ENCODE measurements around the gene LRIG2. TPM values are rescaled to one million over a fixed set of nuclear protein-coding genes. Genes with fewer than 3 reads are reported as not detected.
"Not testable (repeated sequence)": the region's sequence is repeated elsewhere in the genome, so short reads cannot be mapped to it uniquely, and the experiment has no call there.

The LRIG2 gene
- total RNA-seq, 2 experiments from 2014 or later = 7.1 to 10.2 TPM

DNA sequence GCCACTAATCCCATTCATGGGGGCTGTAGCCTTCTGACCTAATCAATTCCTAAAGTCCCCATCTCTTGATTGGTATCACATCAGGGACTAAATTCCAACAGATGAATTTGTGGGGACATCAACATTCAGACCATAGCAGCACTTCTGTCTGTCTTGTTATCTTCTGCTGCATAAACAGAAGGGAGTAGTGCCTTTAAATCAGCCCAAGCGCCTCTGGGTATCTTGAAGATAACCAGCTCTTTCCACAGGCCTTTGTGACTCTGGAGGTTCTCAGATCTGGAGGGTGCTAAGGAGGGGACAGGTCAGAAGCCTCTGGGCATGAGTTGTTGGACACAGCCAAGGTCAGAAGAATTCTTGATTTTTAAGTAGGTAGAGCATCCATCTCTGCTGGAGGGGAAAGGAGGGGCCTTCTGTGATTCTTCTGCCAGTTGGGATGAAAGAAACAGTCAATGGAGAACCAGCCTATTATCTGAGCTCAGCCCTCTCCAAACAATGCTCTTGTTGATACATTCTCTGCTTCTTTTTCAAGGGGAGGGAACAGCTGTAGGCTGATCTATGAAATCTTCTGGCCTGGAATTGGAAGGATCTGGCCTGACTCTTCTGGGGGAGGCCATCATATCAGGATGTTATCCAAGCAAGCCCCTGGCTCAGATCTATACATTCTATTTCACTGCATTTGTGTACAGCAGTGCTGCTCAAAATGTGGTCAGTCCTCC lies 31.3 kb upstream of the LRIG2 start:
- H3K27ac Mint-ChIP-seq = no peak overlapping the region

DNA sequence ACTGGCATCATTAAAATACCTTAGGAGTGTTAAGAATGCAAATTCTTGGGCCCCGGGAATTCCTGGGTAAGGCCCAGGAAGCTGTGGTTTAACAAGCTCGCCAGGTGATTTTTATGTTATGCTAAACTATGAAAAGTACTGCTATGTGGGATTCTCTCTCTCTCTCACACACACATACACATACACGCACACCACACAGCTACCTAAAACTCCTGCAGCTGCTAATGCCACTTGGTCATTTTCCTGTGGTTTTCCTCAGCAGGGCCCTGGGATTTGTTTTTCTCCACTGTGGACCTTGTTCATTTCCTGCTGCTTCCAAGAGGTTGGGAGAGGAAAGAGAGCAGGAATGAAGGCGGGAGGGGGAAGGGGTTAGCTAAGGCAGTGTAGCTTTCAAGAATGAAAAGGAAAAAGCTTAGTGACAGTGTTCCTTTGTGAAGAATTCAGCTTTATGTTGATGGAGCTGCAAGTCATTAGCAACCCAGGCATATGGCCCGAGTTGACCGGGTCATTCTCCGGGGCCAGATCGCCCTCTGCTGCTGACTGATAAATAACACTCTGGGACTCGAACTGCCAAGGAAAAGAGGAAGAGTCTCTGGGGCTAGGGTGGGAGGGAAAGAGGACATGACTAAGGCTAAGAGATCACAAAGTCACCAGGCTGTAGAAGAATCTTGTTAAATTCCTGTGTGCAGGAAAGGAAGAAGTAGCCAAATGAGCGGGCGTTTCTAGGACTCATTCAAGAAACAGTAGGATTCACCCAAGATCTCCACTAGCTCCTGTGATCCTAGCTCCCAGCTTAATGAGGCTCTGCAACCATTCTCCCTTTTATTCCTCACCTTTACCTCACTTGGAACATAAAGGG lies 30.5 kb upstream of the LRIG2 start:
- intact Hi-C loops (cut with DNase I, micrococcal nuclease) = loop anchor here (1.0 to 10.0 kb wide), 4 partner anchors 161 to 328 kb away; partner anchors contain the start of gene PPM1J (in 1 of the 2)
- Mint-ChIP-seq H3K27ac (no peak overlapping the region), H3K4me1 (peaks cover 17% of the 10 kb centered on the region), H3K9me3 (ENCODE audit: low read depth) (no peaks in the 10 kb centered on the region), H3K27me3 (peaks cover 8% of the 10 kb centered on the region), H3K36me3 (ENCODE audit: low read depth) (no peaks in the 10 kb centered on the region), H3K4me3 (no peak overlapping the region)
- DNase-seq (peak; percentile 49), ATAC-seq (peak; percentile 12)
- CTCF ChIA-PET = interaction anchor here (1.0 to 1.4 kb wide), 4 partner anchors 30 to 162 kb away, joined by 3 to 4 read pairs (median 3); no protein-coding TSS in a partner anchor
- POLR2A ChIA-PET = no interaction called here

More for the DNA sequence above, 31.3 kb upstream of the LRIG2 start:
- Mint-ChIP-seq H3K4me3 (no peak overlapping the region), H3K36me3 (ENCODE audit: low read depth) (no peaks in the 10 kb centered on the region), H3K4me1 (peaks cover 12% of the 10 kb centered on the region), H3K27me3 (peaks cover 6% of the 10 kb centered on the region), H3K9me3 (ENCODE audit: low read depth) (no peaks in the 10 kb centered on the region)
- intact Hi-C loops (cut with DNase I, micrococcal nuclease) = loop anchor here (1.0 to 10.0 kb wide), 4 partner anchors 160 to 327 kb away; partner anchors contain the start of gene PPM1J (in 1 of the 2)
- ChIA-PET POLR2A (no interaction called here), CTCF (interaction anchor here (0.9 to 1.1 kb wide), 4 partner anchors 31 to 233 kb away, joined by 3 read pairs; no protein-coding TSS in a partner anchor)
- no peak for ATAC-seq
- no peak for DNase-seq

DNA sequence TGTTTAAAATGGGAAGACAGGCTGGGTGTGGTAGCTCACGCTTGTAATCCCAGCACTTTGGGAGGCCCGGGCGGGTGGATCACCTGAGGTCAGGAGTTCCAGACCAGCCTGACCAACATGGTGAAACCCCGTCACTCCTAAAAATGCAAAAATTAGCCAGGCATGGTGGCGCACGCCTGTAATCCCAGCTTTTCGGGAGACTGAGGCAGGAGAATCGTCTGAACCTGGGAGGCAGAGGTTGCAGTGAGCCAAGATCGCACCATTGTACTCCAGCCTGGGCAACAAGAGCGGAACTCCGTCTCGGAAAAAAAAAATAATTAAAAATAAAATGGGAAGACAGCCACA lies 29.9 kb upstream of the LRIG2 start:
- H3K4me3 Mint-ChIP-seq; H3K36me3 Mint-ChIP-seq (ENCODE audit: low read depth); H3K9me3 Mint-ChIP-seq (ENCODE audit: low read depth); DNase-seq; POLR2A ChIA-PET; ATAC-seq; H3K27ac Mint-ChIP-seq: not testable (repeated sequence)
- Mint-ChIP-seq H3K27me3 (peaks cover 10% of the 10 kb centered on the region), H3K4me1 (peaks cover 17% of the 10 kb centered on the region)
- intact Hi-C loops (cut with DNase I, micrococcal nuclease) = loop anchor here (2.0 to 10.0 kb wide), 2 partner anchors 162 to 328 kb away; partner anchors contain the start of gene PPM1J (in 1 of the 2)
- CTCF ChIA-PET = interaction anchor here (1.1 to 1.4 kb wide), 2 partner anchors 152 to 163 kb away, joined by 3 to 4 read pairs; no protein-coding TSS in a partner anchor

DNA sequence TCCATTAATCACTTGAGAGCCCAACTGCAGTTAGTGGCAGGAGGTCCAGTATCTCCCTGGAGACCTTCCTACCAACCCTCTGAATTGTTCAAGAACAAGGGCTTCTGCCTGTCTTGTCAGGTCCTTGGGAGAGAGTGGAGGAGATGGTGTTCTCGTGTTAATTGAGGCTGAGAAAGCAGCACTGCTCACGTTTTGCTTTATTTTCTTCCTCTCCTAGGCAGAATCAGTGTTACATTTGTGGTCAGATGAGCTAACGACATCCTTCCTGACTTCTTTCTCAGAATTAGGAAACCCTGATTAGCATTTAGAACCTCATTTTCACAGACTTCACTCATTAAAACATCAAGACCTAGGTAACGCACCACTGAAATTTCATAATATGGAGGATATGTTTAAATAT lies 26.4 kb upstream of the LRIG2 start:
- POLR2A ChIA-PET = no interaction called here
- H3K27me3 Mint-ChIP-seq = peaks cover 10% of the 10 kb centered on the region

DNA sequence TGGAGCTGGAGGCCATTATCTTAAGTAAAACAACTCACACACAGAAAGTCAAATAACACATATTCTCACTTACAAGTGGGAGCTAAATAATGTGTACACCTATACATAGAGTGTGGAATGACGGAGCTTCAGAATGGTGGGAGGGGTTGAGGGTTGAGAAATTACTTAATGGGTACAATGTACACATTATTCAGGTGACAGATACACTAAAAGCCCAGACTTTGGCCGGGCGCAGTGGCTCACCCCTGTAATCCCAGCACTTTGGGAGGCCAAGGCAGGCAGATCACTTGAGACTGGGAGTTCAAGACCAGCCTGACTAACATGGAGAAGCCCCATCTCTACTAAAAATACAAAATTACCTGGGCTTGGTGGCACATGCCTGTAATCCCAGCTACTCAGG lies 24.9 kb upstream of the LRIG2 start:
- Mint-ChIP-seq H3K4me3 (no peak overlapping the region), H3K4me1 (peaks cover 9% of the 10 kb centered on the region), H3K36me3 (ENCODE audit: low read depth) (no peaks in the 10 kb centered on the region), H3K9me3 (ENCODE audit: low read depth) (no peaks in the 10 kb centered on the region), H3K27me3 (peaks cover 10% of the 10 kb centered on the region), H3K27ac (no peak overlapping the region)
- CTCF ChIA-PET = interaction anchor here (0.5 kb wide), 1 partner anchor 25 kb away, joined by 3 read pairs; the partner anchor contains the start of gene LRIG2
- ATAC-seq (no peak), DNase-seq (no peak)
- intact Hi-C loops (cut with DNase I, micrococcal nuclease) = loop anchor here in 1 of 2 experiments (10.0 kb wide), 1 partner anchor 333 kb away; the partner anchor contains the start of gene PPM1J
- POLR2A ChIA-PET = no interaction called here

More for the DNA sequence above, 26.4 kb upstream of the LRIG2 start:
- no peak overlapping the region for H3K4me3 Mint-ChIP-seq
- intact Hi-C loops (cut with DNase I, micrococcal nuclease) = loop anchor here in 1 of 2 experiments (10.0 kb wide), 1 partner anchor 332 kb away; the partner anchor contains the start of gene PPM1J
- CTCF ChIA-PET = interaction anchor here (0.9 kb wide), 1 partner anchor 67 kb away, joined by 3 read pairs; no protein-coding TSS in a partner anchor
- peaks cover 17% of the 10 kb centered on the region for H3K4me1 Mint-ChIP-seq
- H3K27ac Mint-ChIP-seq = peak overlapping the region; percentile 26
- H3K9me3 Mint-ChIP-seq (ENCODE audit: low read depth) = no peaks in the 10 kb centered on the region
- ATAC-seq (peak; percentile 61), DNase-seq (no peak)
- no peaks in the 10 kb centered on the region for H3K36me3 Mint-ChIP-seq (ENCODE audit: low read depth)

DNA sequence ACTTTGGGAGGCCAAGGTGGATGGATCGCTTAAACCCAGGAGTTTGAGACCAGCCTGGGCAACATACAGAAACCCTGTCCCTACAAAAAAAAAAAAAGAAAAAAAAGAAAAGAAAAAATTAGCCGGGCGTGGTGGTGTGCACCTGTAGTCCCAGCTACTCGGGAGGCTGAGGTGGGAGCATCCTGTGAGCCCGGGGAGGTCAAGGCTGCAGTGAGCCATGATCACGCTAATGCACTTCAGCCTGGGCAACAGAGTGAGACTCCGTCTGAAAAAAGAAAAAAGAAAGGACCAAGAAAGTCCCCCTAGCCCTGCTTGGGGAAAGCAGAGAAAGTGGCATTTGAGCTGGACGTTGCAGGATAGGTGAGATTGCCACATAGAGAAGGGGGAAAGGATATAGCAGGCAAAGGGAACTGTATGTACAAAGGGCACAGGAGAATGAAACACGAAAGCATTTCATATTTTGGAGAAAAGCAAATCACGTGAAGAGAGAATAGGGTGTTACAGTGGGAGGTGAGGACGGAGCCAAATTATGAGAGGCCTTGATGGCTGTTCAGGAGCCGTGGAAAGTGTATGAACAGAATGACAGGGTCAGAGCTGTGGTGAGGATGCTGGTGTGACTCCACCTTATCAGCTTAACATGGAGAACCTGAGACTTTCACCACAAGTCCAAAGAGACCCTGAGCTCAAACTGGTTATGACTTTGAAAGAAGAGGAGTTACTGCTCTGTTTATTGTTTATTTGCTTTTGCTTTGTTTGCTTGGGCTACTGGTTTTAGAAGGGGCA lies 19.5 kb upstream of the LRIG2 start:
- H3K27ac Mint-ChIP-seq = no peak overlapping the region
- DNase-seq = no peak
- ChIA-PET POLR2A (no interaction called here), CTCF (interaction anchor here (1.4 kb wide), 1 partner anchor 19 kb away, joined by 4 read pairs; the partner anchor contains the start of gene LRIG2)
- intact Hi-C loops (cut with DNase I, micrococcal nuclease) = no loop called here
- no peaks in the 10 kb centered on the region for H3K9me3 Mint-ChIP-seq (ENCODE audit: low read depth)
- H3K27me3 Mint-ChIP-seq = no peaks in the 10 kb centered on the region
- H3K4me3 Mint-ChIP-seq = no peak overlapping the region
- H3K36me3 Mint-ChIP-seq (ENCODE audit: low read depth) = no peaks in the 10 kb centered on the region
- no peaks in the 10 kb centered on the region for H3K4me1 Mint-ChIP-seq
- no peak for ATAC-seq

DNA sequence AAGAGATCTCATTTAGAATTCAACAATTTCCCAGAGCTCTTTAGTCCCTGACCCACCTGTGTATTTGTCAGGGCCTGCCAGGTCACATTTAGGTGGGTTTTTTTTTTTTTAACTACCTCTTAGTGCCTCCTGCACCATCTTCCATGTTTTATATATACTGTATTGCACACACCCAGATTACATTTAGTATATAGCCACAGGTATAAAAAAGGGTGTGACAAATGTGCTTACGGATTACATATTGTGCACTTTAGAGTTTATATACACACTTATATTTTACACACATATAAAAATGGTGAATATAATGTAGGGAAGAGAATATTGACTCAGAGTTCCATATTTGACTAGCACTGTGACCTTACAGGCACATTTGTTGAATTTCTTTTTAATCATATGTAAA lies 17.4 kb upstream of the LRIG2 start:
- Mint-ChIP-seq H3K27ac (no peak overlapping the region), H3K36me3 (ENCODE audit: low read depth) (no peaks in the 10 kb centered on the region), H3K9me3 (ENCODE audit: low read depth) (no peaks in the 10 kb centered on the region), H3K4me1 (no peaks in the 10 kb centered on the region), H3K27me3 (no peaks in the 10 kb centered on the region), H3K4me3 (no peak overlapping the region)
- POLR2A ChIA-PET = no interaction called here
- DNase-seq (no peak), ATAC-seq (no peak)
- CTCF ChIA-PET = no interaction called here
- intact Hi-C loops (cut with DNase I, micrococcal nuclease) = no loop called here

DNA sequence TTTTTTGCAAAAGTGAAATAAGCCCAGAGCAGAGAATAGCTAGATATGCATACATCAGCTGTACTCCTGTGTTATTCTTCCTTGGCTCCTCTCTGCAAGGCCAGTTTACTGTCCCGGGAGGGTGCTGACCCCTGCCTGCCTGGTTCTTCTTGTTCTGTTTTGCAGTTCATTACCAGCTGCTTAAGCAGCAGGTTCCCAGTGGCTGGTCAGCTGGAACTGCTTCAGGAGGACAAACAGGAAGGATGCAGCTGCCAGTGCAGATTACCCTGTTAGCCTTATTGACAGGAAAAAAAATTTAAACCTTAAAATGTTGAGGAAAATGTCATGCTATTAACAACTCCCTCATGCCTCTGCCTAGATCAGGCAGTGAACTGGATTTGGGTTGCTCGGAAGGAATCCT lies 16.0 kb upstream of the LRIG2 start:
- Mint-ChIP-seq H3K9me3 (ENCODE audit: low read depth) (no peaks in the 10 kb centered on the region), H3K27ac (no peak overlapping the region), H3K4me1 (no peaks in the 10 kb centered on the region), H3K4me3 (no peak overlapping the region), H3K36me3 (ENCODE audit: low read depth) (no peaks in the 10 kb centered on the region), H3K27me3 (no peaks in the 10 kb centered on the region)
- intact Hi-C loops (cut with DNase I, micrococcal nuclease) = no loop called here
- ATAC-seq = no peak
- DNase-seq = no peak
- ChIA-PET CTCF (interaction anchor here (0.6 to 2.9 kb wide), 4 partner anchors 11 to 126 kb away, joined by 3 to 14 read pairs (median 4); partner anchors contain the start of gene LRIG2), POLR2A (interaction anchor here (0.8 kb wide), 1 partner anchor 16 kb away, joined by 5 read pairs; the partner anchor contains the start of gene LRIG2)

DNA sequence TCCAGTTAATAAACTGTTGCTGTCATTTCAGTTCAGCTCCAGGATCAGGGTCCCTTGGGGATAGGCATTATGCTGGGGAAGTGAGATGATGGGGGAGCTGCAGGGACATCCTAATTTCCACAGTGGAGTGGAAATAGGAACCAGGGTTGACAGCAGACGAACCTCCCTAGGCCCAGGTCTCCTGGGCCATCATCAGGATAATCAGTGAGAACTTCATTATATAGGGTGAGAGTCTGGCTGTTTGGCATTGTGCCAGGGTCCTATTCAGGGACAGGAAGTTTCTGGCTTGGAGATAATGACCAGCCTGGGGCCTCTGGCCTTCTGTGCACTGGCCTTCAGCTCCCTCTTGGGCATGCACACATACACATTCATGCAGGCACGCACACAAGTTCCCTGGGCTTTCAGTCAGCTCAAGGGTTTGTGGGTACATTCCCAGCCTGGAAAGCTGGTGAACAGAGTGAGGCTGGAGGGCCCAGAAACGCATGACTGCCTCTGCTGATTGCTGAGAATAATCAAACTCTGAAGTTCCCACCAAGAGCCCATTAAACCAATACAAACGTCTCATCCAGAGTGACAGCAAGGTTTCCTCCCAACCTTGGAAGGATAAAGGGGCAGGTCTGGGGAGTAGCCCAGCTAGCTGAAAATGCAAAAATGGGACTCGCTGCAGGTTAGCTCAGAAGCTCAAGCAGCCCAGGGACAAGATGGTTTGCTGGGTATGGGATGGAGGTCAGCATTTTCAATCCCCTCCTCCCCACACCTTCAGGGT lies 13.9 kb upstream of the LRIG2 start:
- no peak for DNase-seq

DNA sequence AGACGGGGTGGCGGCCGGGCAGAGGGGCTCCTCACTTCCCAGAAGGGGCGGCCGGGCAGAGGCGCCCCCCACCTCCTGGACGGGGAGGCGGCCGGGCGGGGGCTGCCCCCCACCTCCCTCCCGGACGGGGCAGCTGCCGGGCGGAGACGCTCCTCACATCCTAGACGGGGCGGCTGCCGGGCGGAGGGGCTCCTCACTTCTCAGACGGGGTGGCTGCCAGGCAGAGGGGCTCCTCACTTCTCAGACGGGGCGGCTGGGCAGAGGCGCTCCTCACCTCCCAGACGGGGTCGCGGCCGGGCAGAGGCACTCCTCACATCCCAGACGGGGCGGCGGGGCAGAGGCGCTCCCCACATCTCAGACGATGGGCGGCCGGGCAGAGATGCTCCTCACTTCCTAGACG lies 9.5 kb upstream of the LRIG2 start:
- POLR2A ChIA-PET; H3K27ac Mint-ChIP-seq; H3K4me3 Mint-ChIP-seq; H3K36me3 Mint-ChIP-seq (ENCODE audit: low read depth); H3K9me3 Mint-ChIP-seq (ENCODE audit: low read depth); CTCF ChIA-PET; ATAC-seq; H3K27me3 Mint-ChIP-seq; intact Hi-C loops (cut with DNase I, micrococcal nuclease); H3K4me1 Mint-ChIP-seq; DNase-seq: not testable (repeated sequence)

More for the DNA sequence above, 13.9 kb upstream of the LRIG2 start:
- no peak for ATAC-seq
- H3K27ac Mint-ChIP-seq = no peak overlapping the region
- H3K27me3 Mint-ChIP-seq = no peaks in the 10 kb centered on the region
- intact Hi-C loops (cut with DNase I, micrococcal nuclease) = no loop called here
- H3K4me3 Mint-ChIP-seq = no peak overlapping the region
- CTCF ChIA-PET = interaction anchor here (0.6 to 1.2 kb wide), 3 partner anchors 14 to 148 kb away, joined by 3 to 6 read pairs (median 3); partner anchors contain the start of gene LRIG2
- H3K9me3 Mint-ChIP-seq (ENCODE audit: low read depth) = no peaks in the 10 kb centered on the region
- H3K36me3 Mint-ChIP-seq (ENCODE audit: low read depth) = no peaks in the 10 kb centered on the region
- H3K4me1 Mint-ChIP-seq = no peaks in the 10 kb centered on the region
- POLR2A ChIA-PET = no interaction called here

Data from activated CD4-positive, alpha-beta T cell treated with anti-CD3 and anti-CD28 coated beads for 36 hours (primary cell).